ENCODE measurements around the gene ITPRIPL2. TPM values are rescaled to one million over a fixed set of nuclear protein-coding genes. Genes with fewer than 3 reads are reported as not detected.
A peak's percentile ranks its signal among the peaks of the same experiment; 100 is the strongest.

Gene ITPRIPL2
- 3.7 TPM for polyA plus RNA-seq (2013)

GRCh38 chr16:19113577-19114358 lies at the start of gene ITPRIPL2:
Gene ITPRIPL2, plus strand, starts transcription at chr16:19113964. Its CDS starts 498 bp downstream, at chr16:19114462.
- POLR2A ChIA-PET: no interaction called here
- WGBS (ENCODE audit: insufficient coverage): 2% methylated on average over 74 of the region's 74 CpGs
- Histone ChIP-seq H3K27me3 (replicated peaks in 2 of 5; ENCODE audit: control insufficient read depth in 4 of 5, insufficient read depth in 5 of 5, low read length in 4 of 5) (no peaks in the 10 kb centered on the region), H3K4me3 (ENCODE audit: control insufficient read depth in 1 of 7, extremely low read depth in 1 of 7, insufficient read depth in 4 of 7, low read depth in 2 of 7, low read length in 6 of 7) (peak within 1 kb of the TSS; percentile 43 to 79 (median 66)), H3K36me3 (ENCODE audit: control insufficient read depth in 4 of 4, insufficient read depth in 4 of 4, low read length in 3 of 4) (peaks cover 0 to 2% (median 0%) of the 10 kb centered on the region in 4 experiments), H3K9me3 (ENCODE audit: control extremely low read depth in 1 of 5, control insufficient read depth in 4 of 5, insufficient read depth in 2 of 5, low read depth in 1 of 5, low read length in 4 of 5) (no peaks in the 10 kb centered on the region), H3K27ac (ENCODE audit: insufficient read depth in 1 of 2, low read depth in 1 of 2, low read length in 2 of 2, poor library complexity in 1 of 2, severe bottlenecking in 2 of 2) (no peak within 1 kb of the TSS), H3K4me1 (ENCODE audit: control extremely low read depth in 1 of 4, control insufficient read depth in 4 of 4, insufficient read depth in 4 of 4, low read length in 3 of 4) (peaks cover 6 to 68% (median 31%) of the 10 kb centered on the region in 4 experiments)
- DNase-seq: peak; percentile 29 to 62 (median 48)
- CTCF ChIA-PET: interaction anchor here (2.5 kb wide), 1 partner anchor 65 kb away, joined by 9 read pairs; no protein-coding TSS in a partner anchor

GRCh38 chr16:19066988-19067348 lies 46.8 kb upstream of the ITPRIPL2 start:
- H3K27me3 ChIP-seq (replicated peaks in 2 of 5; ENCODE audit: control insufficient read depth in 4 of 5, insufficient read depth in 5 of 5, low read length in 4 of 5): no peaks in the 10 kb centered on the region
- WGBS (ENCODE audit: insufficient coverage): 33% methylated on average over 2 of the region's 9 CpGs
- peak overlapping the region in 6 of 7 experiments; percentile 75 to 94 (median 87) for H3K4me3 ChIP-seq (ENCODE audit: control insufficient read depth in 1 of 7, extremely low read depth in 1 of 7, insufficient read depth in 4 of 7, low read depth in 2 of 7, low read length in 6 of 7)
- ChIA-PET CTCF (interaction anchor here (1.6 kb wide), 1 partner anchor 277 kb away, joined by 3 read pairs; the partner anchor contains the start of gene RPS15A), POLR2A (no interaction called here)
- peaks cover 0 to 14% (median 9%) of the 10 kb centered on the region in 4 experiments for H3K4me1 ChIP-seq (ENCODE audit: control extremely low read depth in 1 of 4, control insufficient read depth in 4 of 4, insufficient read depth in 4 of 4, low read length in 3 of 4)
- no peaks in the 10 kb centered on the region for H3K9me3 ChIP-seq (ENCODE audit: control extremely low read depth in 1 of 5, control insufficient read depth in 4 of 5, insufficient read depth in 2 of 5, low read depth in 1 of 5, low read length in 4 of 5)
- H3K36me3 ChIP-seq (ENCODE audit: control insufficient read depth in 4 of 4, insufficient read depth in 4 of 4, low read length in 3 of 4): peaks cover 0 to 3% (median 1%) of the 10 kb centered on the region in 4 experiments
- DNase-seq: no peak
- peak overlapping the region; percentile 100 for H3K27ac ChIP-seq (ENCODE audit: insufficient read depth in 1 of 2, low read depth in 1 of 2, low read length in 2 of 2, poor library complexity in 1 of 2, severe bottlenecking in 2 of 2)

- POLR2A ChIA-PET: no interaction called here
- CTCF ChIA-PET: interaction anchor here (1.6 kb wide), 1 partner anchor 278 kb away, joined by 3 read pairs; the partner anchor contains the start of gene RPS15A
- peak within 1 kb of the TSS; percentile 74 to 94 (median 87) for H3K4me3 ChIP-seq (ENCODE audit: control insufficient read depth in 1 of 7, extremely low read depth in 1 of 7, insufficient read depth in 4 of 7, low read depth in 2 of 7, low read length in 6 of 7)
- peak; percentile 100 for DNase-seq
- no peaks in the 10 kb centered on the region for H3K9me3 ChIP-seq (ENCODE audit: control extremely low read depth in 1 of 5, control insufficient read depth in 4 of 5, insufficient read depth in 2 of 5, low read depth in 1 of 5, low read length in 4 of 5)
- no peaks in the 10 kb centered on the region for H3K27me3 ChIP-seq (replicated peaks in 2 of 5; ENCODE audit: control insufficient read depth in 4 of 5, insufficient read depth in 5 of 5, low read length in 4 of 5)
- peaks cover 0 to 14% (median 9%) of the 10 kb centered on the region in 4 experiments for H3K4me1 ChIP-seq (ENCODE audit: control extremely low read depth in 1 of 4, control insufficient read depth in 4 of 4, insufficient read depth in 4 of 4, low read length in 3 of 4)
- WGBS (ENCODE audit: insufficient coverage): under 1% methylated on average over 55 of the region's 68 CpGs
- peaks cover 0 to 3% (median 3%) of the 10 kb centered on the region in 4 experiments for H3K36me3 ChIP-seq (ENCODE audit: control insufficient read depth in 4 of 4, insufficient read depth in 4 of 4, low read length in 3 of 4)
- peak within 1 kb of the TSS; percentile 100 for H3K27ac ChIP-seq (ENCODE audit: insufficient read depth in 1 of 2, low read depth in 1 of 2, low read length in 2 of 2, poor library complexity in 1 of 2, severe bottlenecking in 2 of 2)
Measured at GRCh38 chr16:19067349-19068236, 46.2 kb upstream of the ITPRIPL2 start, which contains the start of gene COQ7. Gene COQ7, plus strand, starts transcription at chr16:19067614. Its CDS starts 51 bp downstream, at chr16:19067665.

- peaks cover under 1 to 5% (median 3%) of the 10 kb centered on the region in 4 experiments for H3K36me3 ChIP-seq (ENCODE audit: control insufficient read depth in 4 of 4, insufficient read depth in 4 of 4, low read length in 3 of 4)
- CTCF ChIA-PET: interaction anchor here (1.1 to 1.4 kb wide), 2 partner anchors 15 to 18 kb away, joined by 3 to 4 read pairs; no protein-coding TSS in a partner anchor
- no peaks in the 10 kb centered on the region for H3K27me3 ChIP-seq (replicated peaks in 2 of 5; ENCODE audit: control insufficient read depth in 4 of 5, insufficient read depth in 5 of 5, low read length in 4 of 5)
- H3K27ac ChIP-seq (ENCODE audit: insufficient read depth in 1 of 2, low read depth in 1 of 2, low read length in 2 of 2, poor library complexity in 1 of 2, severe bottlenecking in 2 of 2): peak overlapping the region; percentile 100
- no peaks in the 10 kb centered on the region for H3K9me3 ChIP-seq (ENCODE audit: control extremely low read depth in 1 of 5, control insufficient read depth in 4 of 5, insufficient read depth in 2 of 5, low read depth in 1 of 5, low read length in 4 of 5)
- peaks cover 0 to 14% (median 9%) of the 10 kb centered on the region in 4 experiments for H3K4me1 ChIP-seq (ENCODE audit: control extremely low read depth in 1 of 4, control insufficient read depth in 4 of 4, insufficient read depth in 4 of 4, low read length in 3 of 4)
- H3K4me3 ChIP-seq (ENCODE audit: control insufficient read depth in 1 of 7, extremely low read depth in 1 of 7, insufficient read depth in 4 of 7, low read depth in 2 of 7, low read length in 6 of 7): peak overlapping the region; percentile 74 to 94 (median 87)
- DNase-seq: peak in 2 of 3 donors; percentile 18 to 28
- WGBS (ENCODE audit: insufficient coverage): 52% methylated on average over 14 of the region's 19 CpGs
- POLR2A ChIA-PET: no interaction called here
Measured at GRCh38 chr16:19068237-19068815, 45.4 kb upstream of the ITPRIPL2 start.

GRCh38 chr16:19071811-19072777 lies 41.7 kb upstream of the ITPRIPL2 start:
- ChIA-PET POLR2A (no interaction called here), CTCF (interaction anchor here (0.8 to 1.8 kb wide), 6 partner anchors 12 to 99 kb away, joined by 3 to 10 read pairs (median 3); no protein-coding TSS in a partner anchor)
- H3K27ac ChIP-seq (ENCODE audit: insufficient read depth in 1 of 2, low read depth in 1 of 2, low read length in 2 of 2, poor library complexity in 1 of 2, severe bottlenecking in 2 of 2): no peak overlapping the region
- H3K4me3 ChIP-seq (ENCODE audit: control insufficient read depth in 1 of 7, extremely low read depth in 1 of 7, insufficient read depth in 4 of 7, low read depth in 2 of 7, low read length in 6 of 7): no peak overlapping the region
- peaks cover 6 to 27% (median 12%) of the 10 kb centered on the region in 4 experiments for H3K36me3 ChIP-seq (ENCODE audit: control insufficient read depth in 4 of 4, insufficient read depth in 4 of 4, low read length in 3 of 4)
- DNase-seq: peak; percentile 45 to 74 (median 69)
- 83% methylated on average over 20 of the region's 21 CpGs for WGBS (ENCODE audit: insufficient coverage)
- no peaks in the 10 kb centered on the region for H3K9me3 ChIP-seq (ENCODE audit: control extremely low read depth in 1 of 5, control insufficient read depth in 4 of 5, insufficient read depth in 2 of 5, low read depth in 1 of 5, low read length in 4 of 5)
- H3K4me1 ChIP-seq (ENCODE audit: control extremely low read depth in 1 of 4, control insufficient read depth in 4 of 4, insufficient read depth in 4 of 4, low read length in 3 of 4): peaks cover 0 to 12% (median 9%) of the 10 kb centered on the region in 4 experiments
- H3K27me3 ChIP-seq (replicated peaks in 2 of 5; ENCODE audit: control insufficient read depth in 4 of 5, insufficient read depth in 5 of 5, low read length in 4 of 5): no peaks in the 10 kb centered on the region

- H3K9me3 ChIP-seq (ENCODE audit: control extremely low read depth in 1 of 5, control insufficient read depth in 4 of 5, insufficient read depth in 2 of 5, low read depth in 1 of 5, low read length in 4 of 5): no peaks in the 10 kb centered on the region
- H3K27me3 ChIP-seq (replicated peaks in 2 of 5; ENCODE audit: control insufficient read depth in 4 of 5, insufficient read depth in 5 of 5, low read length in 4 of 5): no peaks in the 10 kb centered on the region
- H3K27ac ChIP-seq (ENCODE audit: insufficient read depth in 1 of 2, low read depth in 1 of 2, low read length in 2 of 2, poor library complexity in 1 of 2, severe bottlenecking in 2 of 2): no peak overlapping the region
- H3K4me3 ChIP-seq (ENCODE audit: control insufficient read depth in 1 of 7, extremely low read depth in 1 of 7, insufficient read depth in 4 of 7, low read depth in 2 of 7, low read length in 6 of 7): no peak overlapping the region
- CTCF ChIA-PET: interaction anchor here (0.8 to 1.5 kb wide), 7 partner anchors 11 to 100 kb away, joined by 3 to 6 read pairs (median 3); no protein-coding TSS in a partner anchor
- H3K36me3 ChIP-seq (ENCODE audit: control insufficient read depth in 4 of 4, insufficient read depth in 4 of 4, low read length in 3 of 4): peaks cover 6 to 34% (median 18%) of the 10 kb centered on the region in 4 experiments
- no CpG with 5 or more reads among the region's 3 CpGs for WGBS (ENCODE audit: insufficient coverage)
- H3K4me1 ChIP-seq (ENCODE audit: control extremely low read depth in 1 of 4, control insufficient read depth in 4 of 4, insufficient read depth in 4 of 4, low read length in 3 of 4): peaks cover 0 to 8% (median 4%) of the 10 kb centered on the region in 4 experiments
- DNase-seq: no peak
- POLR2A ChIA-PET: no interaction called here
Measured at GRCh38 chr16:19073344-19073743, 40.4 kb upstream of the ITPRIPL2 start.

Measured in common myeloid progenitor, CD34-positive (primary cell).